ENCODE results near the gene RAD54L2. TPM values are rescaled to one million over a fixed set of nuclear protein-coding genes. Genes with fewer than 3 reads are reported as not detected.
A peak's percentile ranks its signal among the peaks of the same experiment; 100 is the strongest.
"Not testable (repeated sequence)": the region's sequence is repeated elsewhere in the genome, so short reads cannot be mapped to it uniquely, and the experiment has no call there.

RAD54L2 gene
- total and polyA plus RNA-seq, 2 experiments from 2014 or later = 10.8 to 17.5 TPM

- no peak for TF ChIP-seq EZH2 (IDR thresholded peaks at IDR 0.05; ENCODE audit: borderline replicate concordance)
- TF ChIP-seq EZH2phosphoT487 (IDR thresholded peaks at IDR 0.05; ENCODE audit: low read depth, severe bottlenecking, unreplicated experiment) = no peak
- no peak for TF ChIP-seq CTCF (IDR thresholded peaks at IDR 0.05; ENCODE audit: poor library complexity)
- Histone ChIP-seq H3K27ac (no peak overlapping the region), H3K9me3 (ENCODE audit: low read depth) (no peaks in the 10 kb centered on the region), H3K4me2 (no peak overlapping the region), H3K36me3 (replicated peaks; ENCODE audit: insufficient read depth, low read depth) (no peaks in the 10 kb centered on the region), H3K4me1 (ENCODE audit: insufficient read depth) (peaks cover 6% of the 10 kb centered on the region), H3K9me2 (replicated peaks; ENCODE audit: insufficient read depth) (no peaks in the 10 kb centered on the region), H4K20me1 (ENCODE audit: insufficient read depth, poor library complexity, severe bottlenecking) (peaks cover 3% of the 10 kb centered on the region), H3K27me3 (no peaks in the 10 kb centered on the region), H2AFZ (no peak overlapping the region), H3K4me3 (no peak overlapping the region), H3K79me2 (peaks cover 28% of the 10 kb centered on the region)
- WGBS (ENCODE audit: low lambda C conversion rate, missing lambda C conversion rate) = 57% methylated on average over 4 of the region's 4 CpGs
- peak; percentile 30 for DNase-seq (ENCODE audit: low spot score)
These were observed 20.9 kb downstream of the RAD54L2 start for GRCh38 chr3:51559411-51559888.

GRCh38 chr3:51559961-51560360 is 21.4 kb downstream of the RAD54L2 start:
- Histone ChIP-seq H3K27me3 (no peaks in the 10 kb centered on the region), H3K27ac (no peak overlapping the region), H2AFZ (no peak overlapping the region), H3K9me3 (ENCODE audit: low read depth) (no peaks in the 10 kb centered on the region), H3K4me1 (ENCODE audit: insufficient read depth) (peaks cover 6% of the 10 kb centered on the region), H3K9me2 (replicated peaks; ENCODE audit: insufficient read depth) (no peaks in the 10 kb centered on the region), H3K4me2 (no peak overlapping the region), H4K20me1 (ENCODE audit: insufficient read depth, poor library complexity, severe bottlenecking) (peaks cover 3% of the 10 kb centered on the region), H3K4me3 (no peak overlapping the region), H3K36me3 (replicated peaks; ENCODE audit: insufficient read depth, low read depth) (no peaks in the 10 kb centered on the region), H3K79me2 (peaks cover 30% of the 10 kb centered on the region)
- DNase-seq (ENCODE audit: low spot score) = no peak
- no peak for TF ChIP-seq EZH2phosphoT487 (IDR thresholded peaks at IDR 0.05; ENCODE audit: low read depth, severe bottlenecking, unreplicated experiment)
- TF ChIP-seq EZH2 (IDR thresholded peaks at IDR 0.05; ENCODE audit: borderline replicate concordance) = no peak

GRCh38 chr3:51562403-51562802 is 23.9 kb downstream of the RAD54L2 start:
- DNase-seq (ENCODE audit: low spot score); H3K27me3 ChIP-seq; H3K4me2 ChIP-seq; H3K27ac ChIP-seq; H4K20me1 ChIP-seq (ENCODE audit: insufficient read depth, poor library complexity, severe bottlenecking); H3K9me2 ChIP-seq (replicated peaks; ENCODE audit: insufficient read depth); H3K36me3 ChIP-seq (replicated peaks; ENCODE audit: insufficient read depth, low read depth); H3K4me3 ChIP-seq; H2AFZ ChIP-seq; H3K4me1 ChIP-seq (ENCODE audit: insufficient read depth); H3K9me3 ChIP-seq (ENCODE audit: low read depth): not testable (repeated sequence)
- peaks cover 45% of the 10 kb centered on the region for H3K79me2 ChIP-seq
- 99% methylated on average over 4 of the region's 4 CpGs for WGBS (ENCODE audit: low lambda C conversion rate, missing lambda C conversion rate)

- Histone ChIP-seq H2AFZ (no peak overlapping the region), H3K79me2 (peaks cover 55% of the 10 kb centered on the region), H3K4me1 (ENCODE audit: insufficient read depth) (no peaks in the 10 kb centered on the region), H3K9me2 (replicated peaks; ENCODE audit: insufficient read depth) (no peaks in the 10 kb centered on the region), H3K4me2 (no peak overlapping the region), H4K20me1 (ENCODE audit: insufficient read depth, poor library complexity, severe bottlenecking) (no peaks in the 10 kb centered on the region), H3K9me3 (ENCODE audit: low read depth) (no peaks in the 10 kb centered on the region), H3K27ac (no peak overlapping the region), H3K4me3 (no peak overlapping the region), H3K36me3 (replicated peaks; ENCODE audit: insufficient read depth, low read depth) (no peaks in the 10 kb centered on the region), H3K27me3 (no peaks in the 10 kb centered on the region)
- 71% methylated on average over 2 of the region's 2 CpGs for WGBS (ENCODE audit: low lambda C conversion rate, missing lambda C conversion rate)
- no peak for DNase-seq (ENCODE audit: low spot score)
- TF ChIP-seq CTCF (IDR thresholded peaks at IDR 0.05; ENCODE audit: poor library complexity) (no peak), EZH2 (IDR thresholded peaks at IDR 0.05; ENCODE audit: borderline replicate concordance) (no peak), EZH2phosphoT487 (IDR thresholded peaks at IDR 0.05; ENCODE audit: low read depth, severe bottlenecking, unreplicated experiment) (no peak)
These were observed 29.5 kb downstream of the RAD54L2 start for GRCh38 chr3:51568036-51568435.
